ENCODE results near the gene STC2. TPM values are rescaled to one million over a fixed set of nuclear protein-coding genes. Genes with fewer than 3 reads are reported as not detected.
A peak's percentile ranks its signal among the peaks of the same experiment; 100 is the strongest.

Gene STC2
- total and polyA plus RNA-seq, 7 donors = 3.3 to 40.7 (median 13.7) TPM; not detected in 2

GRCh38 chr5:173310861-173311785 lies 17.1 kb downstream of the STC2 start:
- Histone ChIP-seq H3K9me3 (no peaks in the 10 kb centered on the region), H3K36me3 (no peaks in the 10 kb centered on the region), H3K4me1 (peaks cover 0 to 39% (median 33%) of the 10 kb centered on the region in 4 donors), H3K27me3 (no peaks in the 10 kb centered on the region), H3K27ac (peak overlapping the region; percentile 72 to 84 (median 76)), H3K4me3 (no peak overlapping the region)
- WGBS, 2 donors = 70 to 71% methylated on average over 15 of the region's 15 CpGs
- DNase-seq = peak; percentile 87
- intact Hi-C loops (cut with DNase I) = loop anchor here (10.0 kb wide), 1 partner anchor 574 kb away; the partner anchor contains the start of gene CPEB4
- TF ChIP-seq POLR2AphosphoS5 (IDR thresholded peaks at IDR 0.05) (peak in 2 of 4 donors; percentile 39 to 57), EP300 (IDR thresholded peaks at IDR 0.05) (no peak)

- DNase-seq = no peak
- WGBS, 2 donors = 69 to 75% methylated on average over 8 of the region's 8 CpGs
- Histone ChIP-seq H3K27ac (peak overlapping the region; percentile 72 to 84 (median 76)), H3K9me3 (no peaks in the 10 kb centered on the region), H3K36me3 (no peaks in the 10 kb centered on the region), H3K4me3 (no peak overlapping the region), H3K4me1 (peaks cover 0 to 31% (median 25%) of the 10 kb centered on the region in 4 donors), H3K27me3 (no peaks in the 10 kb centered on the region)
- intact Hi-C loops (cut with DNase I) = loop anchor here (10.0 kb wide), 1 partner anchor 575 kb away; the partner anchor contains the start of gene CPEB4
- TF ChIP-seq POLR2AphosphoS5 (IDR thresholded peaks at IDR 0.05) = no peak
- TF ChIP-seq CTCF (IDR thresholded peaks at IDR 0.05) = no peak
- no peak for TF ChIP-seq POLR2A (IDR thresholded peaks at IDR 0.05)
- TF ChIP-seq EP300 (IDR thresholded peaks at IDR 0.05) = no peak
Measured at GRCh38 chr5:173310218-173310769, 17.9 kb downstream of the STC2 start.

GRCh38 chr5:173309731-173310130 lies 18.5 kb downstream of the STC2 start:
- no peak overlapping the region for H3K4me3 ChIP-seq
- peaks cover 0 to 25% (median 20%) of the 10 kb centered on the region in 4 donors for H3K4me1 ChIP-seq
- H3K27ac ChIP-seq = peak overlapping the region in 1 of 4 donors; percentile 84
- 56 to 76% methylated on average over 4 of the region's 4 CpGs for WGBS, 2 donors
- H3K9me3 ChIP-seq = no peaks in the 10 kb centered on the region
- no peak for TF ChIP-seq CTCF (IDR thresholded peaks at IDR 0.05)
- no peak for TF ChIP-seq POLR2AphosphoS5 (IDR thresholded peaks at IDR 0.05)
- TF ChIP-seq POLR2A (IDR thresholded peaks at IDR 0.05) = no peak
- TF ChIP-seq EP300 (IDR thresholded peaks at IDR 0.05) = no peak
- DNase-seq = no peak
- intact Hi-C loops (cut with DNase I) = loop anchor here (10.0 kb wide), 1 partner anchor 575 kb away; the partner anchor contains the start of gene CPEB4
- no peaks in the 10 kb centered on the region for H3K36me3 ChIP-seq
- H3K27me3 ChIP-seq = no peaks in the 10 kb centered on the region

GRCh38 chr5:173308226-173308625 lies 20.0 kb downstream of the STC2 start:
- H3K4me1 ChIP-seq = peaks cover 0 to 23% (median 19%) of the 10 kb centered on the region in 4 donors
- H3K9me3 ChIP-seq = no peaks in the 10 kb centered on the region
- DNase-seq = no peak
- H3K36me3 ChIP-seq = no peaks in the 10 kb centered on the region
- no peaks in the 10 kb centered on the region for H3K27me3 ChIP-seq
- intact Hi-C loops (cut with DNase I) = no loop called here
- TF ChIP-seq POLR2AphosphoS5 (IDR thresholded peaks at IDR 0.05) (no peak), EP300 (IDR thresholded peaks at IDR 0.05) (no peak), CTCF (IDR thresholded peaks at IDR 0.05) (no peak), POLR2A (IDR thresholded peaks at IDR 0.05) (no peak)
- no peak overlapping the region for H3K4me3 ChIP-seq
- H3K27ac ChIP-seq = no peak overlapping the region

GRCh38 chr5:173307695-173308094 lies 20.5 kb downstream of the STC2 start:
- Histone ChIP-seq H3K9me3 (no peaks in the 10 kb centered on the region), H3K4me3 (no peak overlapping the region), H3K27me3 (no peaks in the 10 kb centered on the region), H3K4me1 (peaks cover 0 to 23% (median 19%) of the 10 kb centered on the region in 4 donors), H3K27ac (no peak overlapping the region), H3K36me3 (no peaks in the 10 kb centered on the region)
- TF ChIP-seq POLR2AphosphoS5 (IDR thresholded peaks at IDR 0.05) (no peak), EP300 (IDR thresholded peaks at IDR 0.05) (no peak), POLR2A (IDR thresholded peaks at IDR 0.05) (no peak), CTCF (IDR thresholded peaks at IDR 0.05) (no peak)
- DNase-seq = no peak
- WGBS, 2 donors = 87 to 92% methylated on average over 3 of the region's 3 CpGs
- intact Hi-C loops (cut with DNase I) = no loop called here

Measured in sigmoid colon (tissue), 7 donors.